ENCODE measurements around the gene ASPSCR1.

GRCh38 chr17:81954131-81955057 lies 23.0 kb upstream of the ASPSCR1 start:
- no peak for TF ChIP-seq CTCF (IDR thresholded peaks at IDR 0.05 in 2 of 3, conservative IDR thresholded peaks at IDR 0.05 in 1 of 3; ENCODE audit: control insufficient read depth in 2 of 3, extremely low read depth in 1 of 3, insufficient read depth in 1 of 3, low read depth in 3 of 3, low read length in 3 of 3)
- TF ChIP-seq ZZZ3 (IDR thresholded peaks at IDR 0.05; ENCODE audit: control insufficient read depth, insufficient read length, low read depth), result no peak
- no peak for TF ChIP-seq USF1 (IDR thresholded peaks at IDR 0.05; ENCODE audit: borderline replicate concordance, extremely low read length, insufficient read depth, low read depth, low read length)
- no peak for TF ChIP-seq ZBED1 (IDR thresholded peaks at IDR 0.05; ENCODE audit: borderline replicate concordance)
- TF ChIP-seq ZNF687 (IDR thresholded peaks at IDR 0.05), result no peak
- TF ChIP-seq SIN3A (IDR thresholded peaks at IDR 0.05; ENCODE audit: low read depth, low read length), result no peak
- no peak for TF ChIP-seq POLR2AphosphoS2 (IDR thresholded peaks at IDR 0.05; ENCODE audit: low read depth, low read length)
- no peak for TF ChIP-seq CHD2 (IDR thresholded peaks at IDR 0.05; ENCODE audit: borderline replicate concordance, low read depth, low read length)
- no peak for TF ChIP-seq TBL1XR1 (IDR thresholded peaks at IDR 0.05; ENCODE audit: low read depth, low read length)
- TF ChIP-seq USF2 (IDR thresholded peaks at IDR 0.05; ENCODE audit: borderline replicate concordance, low read depth, low read length), result no peak
- no peak for TF ChIP-seq RELA (IDR thresholded peaks at IDR 0.05; ENCODE audit: borderline replicate concordance, partially characterized antibody)
